HG02571 (cell line): ENCODE results near the gene CYSRT1.

Experiments used
- ATAC-seq: cut with Tn5 transposase; IDR thresholded peaks from one replicate; pipeline ENCODE4 v1.9.1; 2021; ENCODE audit warnings: mild to moderate bottlenecking, moderate library complexity; ENCODE audit not compliant: unreplicated experiment

The CYSRT1 gene

DNA sequence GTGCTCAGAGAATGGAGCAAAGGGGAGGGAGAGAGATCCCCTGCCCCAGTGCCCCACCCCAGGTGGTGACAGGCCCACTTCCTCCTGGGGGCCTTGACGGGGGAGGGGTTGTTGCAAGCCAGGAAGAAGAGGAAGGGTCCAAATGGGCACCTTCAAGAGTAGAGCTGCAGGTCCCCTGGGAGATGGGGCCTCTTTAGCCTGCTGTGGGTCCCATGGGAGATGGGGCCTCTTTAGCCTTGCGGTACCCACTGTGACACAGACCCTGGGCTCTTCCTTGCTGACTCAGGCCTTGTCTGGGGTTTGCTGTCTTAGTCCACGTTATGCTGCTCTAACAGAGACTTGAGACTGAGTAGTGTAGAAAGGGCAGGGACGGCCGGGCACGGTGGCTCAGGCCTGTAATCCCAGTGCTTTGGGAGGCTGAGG lies 43.0 kb downstream of the CYSRT1 start:
- ATAC-seq = no peak

- ATAC-seq = no peak
Measured at GRCh38 chr9:137268538-137269201, 43.7 kb downstream of the CYSRT1 start.

GRCh38 chr9:137269231-137269772 lies 44.3 kb downstream of the CYSRT1 start:
- no peak for ATAC-seq

GRCh38 chr9:137270929-137271695 lies 46.1 kb downstream of the CYSRT1 start:
- ATAC-seq = no peak

DNA sequence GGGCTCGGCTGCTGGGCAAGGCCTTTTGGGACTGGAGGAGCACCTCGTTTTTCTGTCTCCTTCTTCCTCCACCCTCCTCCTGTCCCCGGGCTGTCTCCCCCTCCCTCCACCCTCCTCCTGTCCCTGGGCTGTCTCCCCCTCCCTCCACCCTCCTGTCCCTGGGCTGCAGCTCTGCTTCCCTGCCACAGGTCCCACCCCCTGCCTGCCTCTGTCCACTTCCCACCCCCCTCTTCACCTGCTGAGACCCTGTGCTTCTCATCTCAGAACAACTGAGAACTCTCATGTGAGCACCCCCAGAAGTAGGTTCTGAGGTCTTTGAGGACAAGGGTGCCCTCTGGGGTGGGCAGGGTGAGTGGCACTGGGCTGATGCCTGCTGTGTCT lies 46.7 kb downstream of the CYSRT1 start:
- ATAC-seq = no peak

DNA sequence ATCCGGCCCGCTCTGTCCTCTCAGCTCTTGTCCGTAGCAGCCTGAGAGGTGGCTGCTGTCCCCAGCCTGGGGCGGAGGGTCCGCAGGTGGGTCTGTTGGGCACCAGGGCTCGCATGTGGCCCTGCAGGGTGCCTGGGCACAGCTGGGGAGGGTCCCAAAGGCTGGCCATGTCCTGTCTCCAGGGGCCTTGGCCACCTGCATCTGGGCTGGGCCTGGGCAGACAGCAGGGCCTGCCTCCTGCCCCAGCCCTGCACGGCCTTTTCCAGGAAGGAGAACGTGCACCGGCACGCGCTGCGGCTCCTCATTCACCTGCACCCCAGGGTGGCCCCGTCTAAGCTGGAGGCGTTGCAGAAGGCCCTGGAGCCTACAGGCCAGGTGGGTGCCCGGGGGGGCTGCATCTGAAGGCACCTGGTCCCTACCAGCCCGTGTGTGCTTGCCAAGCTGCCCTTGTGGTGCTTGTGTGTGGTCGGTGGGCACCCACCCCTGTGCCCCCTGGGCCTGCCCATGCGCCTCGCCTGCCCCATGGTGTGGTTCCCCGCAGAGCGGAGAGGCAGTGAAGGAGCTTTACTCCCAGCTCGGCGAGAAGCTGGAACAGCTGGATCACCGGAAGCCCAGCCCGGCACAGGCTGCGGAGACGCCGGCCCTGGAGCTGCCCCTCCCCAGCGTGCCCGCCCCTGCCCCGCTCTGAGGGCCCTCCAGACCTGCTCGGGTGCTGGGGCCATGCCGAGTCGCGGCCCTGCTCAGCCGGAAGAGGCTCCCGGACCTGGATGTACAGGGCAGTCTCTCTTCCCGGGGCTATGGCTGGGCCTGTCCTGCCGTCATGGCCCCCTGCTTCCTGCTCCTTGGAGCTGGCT lies 47.5 kb downstream of the CYSRT1 start:
- no peak for ATAC-seq

- ATAC-seq = no peak
Measured at GRCh38 chr9:137273095-137273490, 48.1 kb downstream of the CYSRT1 start.

DNA sequence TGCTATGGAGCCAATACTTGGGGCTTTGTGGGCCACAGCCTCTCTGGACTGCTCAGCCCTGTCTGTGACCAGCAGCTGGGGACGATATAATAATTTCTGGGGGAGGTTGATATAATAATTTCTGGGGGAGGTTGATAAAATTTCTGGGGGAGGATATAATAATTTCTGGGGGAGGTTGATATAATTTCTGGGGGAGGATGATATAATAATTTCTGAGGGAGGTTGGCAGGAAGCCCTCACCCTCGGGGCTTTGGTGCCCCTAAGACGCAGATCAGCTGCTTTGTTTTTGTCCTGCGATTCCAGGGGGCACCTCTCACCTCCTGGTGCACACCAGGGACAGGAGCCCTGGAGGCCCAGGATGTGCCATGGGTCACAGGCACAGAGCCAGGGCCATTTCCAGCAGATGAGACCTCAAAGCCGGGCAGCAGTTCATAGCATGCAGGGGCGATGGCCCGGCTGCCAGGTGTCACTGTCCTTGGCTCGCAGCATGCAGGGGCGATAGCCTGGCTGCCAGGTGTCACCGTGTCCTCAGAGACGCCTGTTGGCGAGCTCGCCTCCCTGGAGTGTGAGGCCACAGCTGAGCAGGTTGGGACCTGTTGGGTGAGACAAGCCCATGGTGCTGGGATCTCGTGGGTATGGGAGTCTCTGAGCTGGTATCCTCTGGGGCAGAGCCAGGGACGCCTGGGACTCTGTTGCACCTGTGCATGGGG lies 48.8 kb downstream of the CYSRT1 start:
- ATAC-seq = no peak

- no peak for ATAC-seq
Measured at GRCh38 chr9:137275203-137275587, 50.2 kb downstream of the CYSRT1 start.
